Loucy (cell line): Measurements from ENCODE around the gene DZIP1L.

Experiments used
- H2AFZ ChIP-seq: fragments of 200-600 bp; sonication (generic); 2 replicates; pipeline ENCODE4 v1.6.0; 2016; ENCODE audit warnings: antibody characterized with exemption, mild to moderate bottlenecking, low read length, moderate library complexity
- H3F3A ChIP-seq: fragments of 200-600 bp; 2 replicates; pipeline ENCODE4 v1.6.0; 2016; ENCODE audit warnings: antibody characterized with exemption, low read depth, mild to moderate bottlenecking
- H3K27me3 ChIP-seq: fragments of 200-600 bp; sonication (generic); 2 replicates; pipeline ENCODE4 v1.6.1; 2014; ENCODE audit warnings: low read length, mild to moderate bottlenecking; ENCODE audit not compliant: insufficient read depth, poor library complexity, severe bottlenecking
- H3K36me3 ChIP-seq: fragments of 200-600 bp; sonication (generic); 2 replicates; pipeline ENCODE4 v1.6.1; 2016; ENCODE audit warnings: low read length; ENCODE audit not compliant: insufficient read depth
- H3K4me1 ChIP-seq: fragments of 200-600 bp; sonication (generic); 2 replicates; pipeline ENCODE4 v1.5.1; 2014; ENCODE audit warnings: low read length, mild to moderate bottlenecking; ENCODE audit not compliant: insufficient read depth, poor library complexity, severe bottlenecking
- H3K4me2 ChIP-seq: fragments of 200-600 bp; sonication (generic); 2 replicates; pipeline ENCODE4 v1.6.0; 2014; ENCODE audit warnings: antibody characterized with exemption, low read length, low read depth, mild to moderate bottlenecking; ENCODE audit not compliant: poor library complexity, severe bottlenecking
- H3K4me3 ChIP-seq: fragments of 200-600 bp; sonication (generic); 2 replicates; pipeline ENCODE4 v1.5.1; 2014; ENCODE audit warnings: low read length, mild to moderate bottlenecking, mixed read lengths; ENCODE audit not compliant: poor library complexity, severe bottlenecking
- H3K79me2 ChIP-seq: fragments of 200-600 bp; sonication (generic); 2 replicates; pipeline ENCODE4 v1.6.1; 2014; ENCODE audit warnings: low read length; ENCODE audit not compliant: insufficient read depth
- H3K9ac ChIP-seq: fragments of 200-600 bp; sonication (generic); 2 replicates; pipeline ENCODE4 v1.6.0; 2014; ENCODE audit warnings: mild to moderate bottlenecking, low read depth, low read length, moderate library complexity; ENCODE audit not compliant: poor library complexity, severe bottlenecking
- H3K9me2 ChIP-seq: fragments of 200-600 bp; sonication (generic); replicated peaks from 2 replicates; pipeline ENCODE4 v1.6.1; 2016; ENCODE audit warnings: low read depth, low read length, mixed read lengths
- H3K9me3 ChIP-seq: fragments of 200-600 bp; sonication (generic); 2 replicates; pipeline ENCODE4 v1.6.1; 2014; ENCODE audit warnings: mild to moderate bottlenecking, antibody characterized with exemption, low read length, low read depth; ENCODE audit not compliant: insufficient read depth
- H4K20me1 ChIP-seq: fragments of 200-600 bp; sonication (generic); 2 replicates; pipeline ENCODE4 v1.6.0; 2014; ENCODE audit warnings: antibody characterized with exemption, low read length, mild to moderate bottlenecking; ENCODE audit not compliant: insufficient read depth, poor library complexity, severe bottlenecking
- CTCF ChIP-seq: fragments of 200-600 bp; sonication (generic); conservative IDR thresholded peaks from 2 replicates; pipeline ENCODE4 v1.5.1; 2014; ENCODE audit warnings: mild to moderate bottlenecking, antibody characterized with exemption, low read length
- EZH2phosphoT487 ChIP-seq: fragments of 200-600 bp; IDR thresholded peaks from 2 replicates; pipeline ENCODE4 v1.6.1; 2018; ENCODE audit warnings: antibody characterized with exemption, mild to moderate bottlenecking, moderate library complexity, borderline replicate concordance

Gene DZIP1L

DNA sequence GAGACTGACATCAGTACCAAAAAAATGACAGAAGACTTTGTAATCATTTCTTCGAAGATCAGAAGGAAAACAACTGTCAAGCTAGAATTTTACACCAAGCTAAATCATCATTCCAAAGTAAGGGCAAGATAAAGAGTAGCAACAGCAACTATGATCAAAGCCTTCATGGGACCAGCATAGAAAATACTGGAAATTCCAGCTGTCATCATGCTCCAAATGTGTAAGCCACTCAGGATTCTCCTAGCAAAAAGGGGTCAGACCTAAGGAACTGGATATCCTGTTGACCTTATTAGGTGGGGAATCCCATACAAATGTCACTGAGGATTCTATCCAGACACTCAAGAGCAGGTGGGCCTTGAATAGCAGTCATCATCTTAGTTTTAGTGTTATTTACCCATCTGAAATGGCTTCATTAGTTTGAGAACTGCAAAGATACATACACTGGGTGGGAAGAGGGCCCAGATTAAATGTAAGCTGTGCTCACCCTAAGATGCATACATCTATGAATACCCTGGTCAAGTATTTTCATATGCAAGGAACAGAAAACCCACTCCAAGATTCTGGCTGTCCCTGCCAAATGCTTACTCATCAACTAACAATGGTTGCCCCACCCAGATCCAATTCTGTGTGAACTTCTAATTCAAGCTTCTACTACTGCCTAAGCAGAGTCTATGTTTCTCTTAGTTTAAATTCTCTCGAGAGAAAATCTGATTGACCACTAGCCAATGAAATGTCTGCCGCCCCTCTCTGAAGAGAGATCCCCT is 72.0 kb downstream of the DZIP1L start:
- TF ChIP-seq EZH2phosphoT487 (no peak), CTCF (no peak)
- no peaks in the 10 kb centered on the region for H3K79me2 ChIP-seq
- H2AFZ ChIP-seq, result no peak overlapping the region
- H3F3A ChIP-seq, result no peaks in the 10 kb centered on the region
- H3K4me3 ChIP-seq, result no peak overlapping the region
- no peak overlapping the region for H3K4me2 ChIP-seq
- H3K27me3 ChIP-seq, result no peaks in the 10 kb centered on the region
- no peaks in the 10 kb centered on the region for H4K20me1 ChIP-seq
- H3K9me2 ChIP-seq, result no peaks in the 10 kb centered on the region
- no peak overlapping the region for H3K9ac ChIP-seq
- no peaks in the 10 kb centered on the region for H3K4me1 ChIP-seq
- no peaks in the 10 kb centered on the region for H3K9me3 ChIP-seq
- H3K36me3 ChIP-seq, result no peaks in the 10 kb centered on the region

GRCh38 chr3:138042043-138042442 is 73.4 kb downstream of the DZIP1L start:
- no peak overlapping the region for H3K4me3 ChIP-seq
- peaks cover under 1% of the 10 kb centered on the region for H3K4me1 ChIP-seq
- H3K36me3 ChIP-seq, result no peaks in the 10 kb centered on the region
- no peak overlapping the region for H2AFZ ChIP-seq
- no peaks in the 10 kb centered on the region for H4K20me1 ChIP-seq
- no peak overlapping the region for H3K9ac ChIP-seq
- H3K79me2 ChIP-seq, result no peaks in the 10 kb centered on the region
- no peaks in the 10 kb centered on the region for H3F3A ChIP-seq
- no peaks in the 10 kb centered on the region for H3K27me3 ChIP-seq
- H3K9me2 ChIP-seq, result no peaks in the 10 kb centered on the region
- TF ChIP-seq CTCF, result no peak
- TF ChIP-seq EZH2phosphoT487, result no peak
- no peaks in the 10 kb centered on the region for H3K9me3 ChIP-seq
- no peak overlapping the region for H3K4me2 ChIP-seq

DNA sequence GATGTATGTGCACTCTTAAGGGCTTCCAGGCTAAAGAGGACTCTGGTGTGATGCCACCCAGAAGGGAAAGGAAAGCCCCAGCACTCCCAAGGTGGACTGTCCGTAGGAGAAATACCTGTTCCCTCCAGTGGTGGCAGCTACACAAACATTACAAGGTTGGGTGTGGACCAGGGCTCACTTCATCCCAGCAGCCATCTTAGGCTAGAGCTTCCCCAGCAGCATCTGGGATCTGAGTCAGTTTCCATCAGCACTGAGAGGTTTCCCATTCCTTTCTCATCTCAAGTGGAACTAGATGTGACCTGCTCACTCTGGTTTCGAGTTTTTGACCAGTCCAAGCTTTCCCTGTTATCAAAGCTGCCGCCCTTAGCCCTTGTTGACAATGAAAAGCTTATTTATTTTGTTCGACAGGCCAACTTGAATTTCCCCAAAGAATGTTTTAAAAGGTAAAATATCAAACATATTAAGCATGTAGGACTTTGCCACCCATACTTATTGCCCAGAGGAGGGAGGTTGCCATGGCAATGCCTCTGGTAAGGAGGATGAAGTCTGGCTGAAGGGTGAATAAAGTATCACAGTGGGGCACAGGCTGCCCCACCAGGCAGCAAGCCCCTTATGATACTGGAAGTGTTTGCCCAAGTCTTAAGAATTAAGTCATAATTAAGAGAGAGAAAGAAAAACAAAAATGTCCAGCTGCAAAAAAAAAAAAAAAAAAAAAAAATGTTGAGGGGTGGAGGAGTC is 76.5 kb downstream of the DZIP1L start:
- no peak overlapping the region for H3K4me2 ChIP-seq
- H3K36me3 ChIP-seq, result no peaks in the 10 kb centered on the region
- no peak overlapping the region for H2AFZ ChIP-seq
- H3K9me3 ChIP-seq, result no peaks in the 10 kb centered on the region
- no peak overlapping the region for H3K9ac ChIP-seq
- no peaks in the 10 kb centered on the region for H3K27me3 ChIP-seq
- H3K4me1 ChIP-seq, result peaks cover 6% of the 10 kb centered on the region
- no peaks in the 10 kb centered on the region for H3K79me2 ChIP-seq
- TF ChIP-seq EZH2phosphoT487 (no peak), CTCF (no peak)
- no peaks in the 10 kb centered on the region for H3K9me2 ChIP-seq
- H3K4me3 ChIP-seq, result no peak overlapping the region
- no peaks in the 10 kb centered on the region for H3F3A ChIP-seq
- H4K20me1 ChIP-seq, result no peaks in the 10 kb centered on the region
